ENCODE measurements around the gene ACTN2.

Gene ACTN2

GRCh38 chr1:236677641-236678235, 8.6 kb upstream of the ACTN2 start:
- no peaks in the 10 kb centered on the region for H3F3A ChIP-seq (ENCODE audit: control insufficient read depth, insufficient read depth)
- no peaks in the 10 kb centered on the region for H3K9me2 ChIP-seq (replicated peaks; ENCODE audit: control insufficient read depth, low read length)
- no peak for TF ChIP-seq CTCF (IDR thresholded peaks at IDR 0.05; ENCODE audit: low read depth, low read length, poor library complexity, severe bottlenecking)
- no peak for TF ChIP-seq EZH2phosphoT487 (IDR thresholded peaks at IDR 0.05; ENCODE audit: borderline replicate concordance, low read length)
- H4K20me1 ChIP-seq (ENCODE audit: control insufficient read depth, insufficient read depth, low read depth, low read length), result no peaks in the 10 kb centered on the region
- H3K4me1 ChIP-seq (ENCODE audit: control insufficient read depth, low read length), result no peaks in the 10 kb centered on the region
- no peaks in the 10 kb centered on the region for H3K9me3 ChIP-seq (ENCODE audit: control insufficient read depth, insufficient read depth, low read length)
- no peaks in the 10 kb centered on the region for H3K36me3 ChIP-seq (ENCODE audit: control insufficient read depth, low read length)
- no peaks in the 10 kb centered on the region for H3K79me2 ChIP-seq (ENCODE audit: control insufficient read depth, low read length)
- no peak overlapping the region for H3K4me2 ChIP-seq (ENCODE audit: low read length)
- no peak overlapping the region for H3K4me3 ChIP-seq (ENCODE audit: low read length)
- peaks cover 15% of the 10 kb centered on the region; the same call in 1 of the 2 replicates for H3K27me3 ChIP-seq (ENCODE audit: control insufficient read depth, low read length)
- H3K27ac ChIP-seq (ENCODE audit: low read depth, low read length), result no peak overlapping the region

- TF ChIP-seq CTCF (IDR thresholded peaks at IDR 0.05; ENCODE audit: low read depth, low read length, poor library complexity, severe bottlenecking) (no peak), EZH2phosphoT487 (IDR thresholded peaks at IDR 0.05; ENCODE audit: borderline replicate concordance, low read length) (no peak)
- 0 out of 2 replicates have a peak, but pooled peaks cover 4% of the 10 kb centered on the region for H3K27me3 ChIP-seq (ENCODE audit: control insufficient read depth, low read length)
- H3F3A ChIP-seq (ENCODE audit: control insufficient read depth, insufficient read depth), result no peaks in the 10 kb centered on the region
- no peak overlapping the region for H3K4me3 ChIP-seq (ENCODE audit: low read length)
- H3K4me2 ChIP-seq (ENCODE audit: low read length), result no peak overlapping the region
- no peaks in the 10 kb centered on the region for H4K20me1 ChIP-seq (ENCODE audit: control insufficient read depth, insufficient read depth, low read depth, low read length)
- H3K27ac ChIP-seq (ENCODE audit: low read depth, low read length), result no peak overlapping the region
- H3K9me3 ChIP-seq (ENCODE audit: control insufficient read depth, insufficient read depth, low read length), result no peaks in the 10 kb centered on the region
- H3K4me1 ChIP-seq (ENCODE audit: control insufficient read depth, low read length), result no peaks in the 10 kb centered on the region
- H3K79me2 ChIP-seq (ENCODE audit: control insufficient read depth, low read length), result no peaks in the 10 kb centered on the region
- no peaks in the 10 kb centered on the region for H3K9me2 ChIP-seq (replicated peaks; ENCODE audit: control insufficient read depth, low read length)
- no peaks in the 10 kb centered on the region for H3K36me3 ChIP-seq (ENCODE audit: control insufficient read depth, low read length)
Measured at GRCh38 chr1:236681219-236681618, 5.1 kb upstream of the ACTN2 start.

GRCh38 chr1:236685205-236685916, 938 bp upstream of the ACTN2 start:
- Histone ChIP-seq H3K9me3 (ENCODE audit: control insufficient read depth, insufficient read depth, low read length) (no peaks in the 10 kb centered on the region), H3K4me1 (ENCODE audit: control insufficient read depth, low read length) (no peaks in the 10 kb centered on the region), H4K20me1 (ENCODE audit: control insufficient read depth, insufficient read depth, low read depth, low read length) (no peaks in the 10 kb centered on the region), H3K4me2 (ENCODE audit: low read length) (no peak overlapping the region), H3K36me3 (ENCODE audit: control insufficient read depth, low read length) (no peaks in the 10 kb centered on the region), H3K27me3 (ENCODE audit: control insufficient read depth, low read length) (no peaks in the 10 kb centered on the region), H3F3A (ENCODE audit: control insufficient read depth, insufficient read depth) (no peaks in the 10 kb centered on the region), H3K27ac (ENCODE audit: low read depth, low read length) (no peak overlapping the region), H3K4me3 (ENCODE audit: low read length) (no peak overlapping the region), H3K79me2 (ENCODE audit: control insufficient read depth, low read length) (no peaks in the 10 kb centered on the region), H3K9me2 (replicated peaks; ENCODE audit: control insufficient read depth, low read length) (no peaks in the 10 kb centered on the region)
- TF ChIP-seq CTCF (IDR thresholded peaks at IDR 0.05; ENCODE audit: low read depth, low read length, poor library complexity, severe bottlenecking) (no peak), EZH2phosphoT487 (IDR thresholded peaks at IDR 0.05; ENCODE audit: borderline replicate concordance, low read length) (no peak)
